GM21447 (cell line): Measurements from ENCODE around the gene NEU1.

Source experiments
- ATAC-seq: cut with Tn5 transposase; IDR thresholded peaks from one replicate; pipeline ENCODE4 v1.9.1; 2021; ENCODE audit not compliant: unreplicated experiment

NEU1 gene

GRCh38 chr6:31896856-31897611, 34.4 kb upstream of the NEU1 start:
- ATAC-seq = no peak

GRCh38 chr6:31896493-31896855, 33.9 kb upstream of the NEU1 start:
- no peak for ATAC-seq

GRCh38 chr6:31892821-31893220, 30.2 kb upstream of the NEU1 start:
- no peak for ATAC-seq

- ATAC-seq = no peak
Measured at GRCh38 chr6:31889331-31889972, 26.8 kb upstream of the NEU1 start.

- ATAC-seq = no peak
Measured at GRCh38 chr6:31888276-31889258, 25.9 kb upstream of the NEU1 start.

- ATAC-seq = no peak
Measured at GRCh38 chr6:31887173-31888007, 24.8 kb upstream of the NEU1 start.

- ATAC-seq = no peak
Measured at GRCh38 chr6:31886541-31886991, 23.9 kb upstream of the NEU1 start.

- no peak for ATAC-seq
Measured at GRCh38 chr6:31884528-31885035, 22.0 kb upstream of the NEU1 start.

GRCh38 chr6:31883676-31884075, 21.1 kb upstream of the NEU1 start:
- no peak for ATAC-seq

GRCh38 chr6:31882344-31882743, 19.7 kb upstream of the NEU1 start:
- no peak for ATAC-seq

- no peak for ATAC-seq
Measured at GRCh38 chr6:31881136-31881859, 18.7 kb upstream of the NEU1 start.

GRCh38 chr6:31880616-31881015, 18.0 kb upstream of the NEU1 start:
- no peak for ATAC-seq

GRCh38 chr6:31879901-31880300, 17.3 kb upstream of the NEU1 start:
- ATAC-seq = no peak

GRCh38 chr6:31879143-31879542, 16.5 kb upstream of the NEU1 start:
- no peak for ATAC-seq

- ATAC-seq = no peak
Measured at GRCh38 chr6:31878726-31879125, 16.1 kb upstream of the NEU1 start, which contains the start of gene SLC44A4. Gene SLC44A4 (minus strand): TSS chr6:31878997. CDS start chr6:31878980, 17 bp downstream.

- ATAC-seq = no peak
Measured at GRCh38 chr6:31878222-31878621, 15.6 kb upstream of the NEU1 start.

GRCh38 chr6:31877651-31878161, 15.1 kb upstream of the NEU1 start:
- ATAC-seq = no peak

- no peak for ATAC-seq
Measured at GRCh38 chr6:31877125-31877650, 14.6 kb upstream of the NEU1 start.

GRCh38 chr6:31876357-31876756, 13.7 kb upstream of the NEU1 start:
- no peak for ATAC-seq
